Measurements from ENCODE around the gene TSNAXIP1. TPM values are rescaled to one million over a fixed set of nuclear protein-coding genes. Genes with fewer than 3 reads are reported as not detected.

Gene TSNAXIP1
- total RNA-seq, 1 experiment from 2014 or later: 1.2 TPM

GRCh38 chr16:67856927-67857546 lies 50.3 kb downstream of the TSNAXIP1 start:
- H3K9me2 ChIP-seq (ENCODE audit: insufficient read depth): no peaks in the 10 kb centered on the region
- peak overlapping the region; percentile 31; the same call in 1 of the 2 replicates for H3K4me2 ChIP-seq (ENCODE audit: low read length)
- CTCF ChIA-PET: no interaction called here
- H4K20me1 ChIP-seq (ENCODE audit: insufficient read depth): peaks cover 9% of the 10 kb centered on the region; the same call in 1 of the 2 replicates
- peaks cover 0 to 17% of the 10 kb centered on the region in 2 experiments; a peak in 1 of 4 replicates for H3K36me3 ChIP-seq (ENCODE audit: control insufficient read depth in 1 of 2, insufficient read depth in 2 of 2, low read length in 2 of 2)
- TF ChIP-seq POLR2A (IDR thresholded peaks at IDR 0.05; ENCODE audit: borderline replicate concordance, extremely low read depth, insufficient read depth, insufficient read length) (no peak), EGR1 (IDR thresholded peaks at IDR 0.05; ENCODE audit: low read depth) (no peak), ZFX (IDR thresholded peaks at IDR 0.05) (no peak), REST (IDR thresholded peaks at IDR 0.05; ENCODE audit: low read depth) (no peak), MAX (IDR thresholded peaks at IDR 0.05) (no peak), CTCF (IDR thresholded peaks at IDR 0.05 in 2 of 3, conservative IDR thresholded peaks at IDR 0.05 in 1 of 3; ENCODE audit: borderline replicate concordance in 1 of 3, insufficient read depth in 1 of 3, low read depth in 2 of 3, low read length in 2 of 3) (no peak), ELF1 (IDR thresholded peaks at IDR 0.05; ENCODE audit: borderline replicate concordance, low read depth) (no peak), SRF (IDR thresholded peaks at IDR 0.05; ENCODE audit: low read depth) (no peak), JUND (IDR thresholded peaks at IDR 0.05) (no peak), SIN3A (IDR thresholded peaks at IDR 0.05; ENCODE audit: low read depth) (no peak), ATF3 (IDR thresholded peaks at IDR 0.05) (no peak), POLR2AphosphoS5 (IDR thresholded peaks at IDR 0.05; ENCODE audit: low read depth, low read length) (no peak), ZNF274 (IDR thresholded peaks at IDR 0.05; ENCODE audit: low read depth, low read length) (no peak), SP1 (IDR thresholded peaks at IDR 0.05; ENCODE audit: low read depth) (no peak), CBX3 (IDR thresholded peaks at IDR 0.05; ENCODE audit: low read depth) (no peak), TCF7L2 (IDR thresholded peaks at IDR 0.05; ENCODE audit: borderline replicate concordance, extremely low read depth, insufficient read depth, insufficient read length) (no peak), CEBPB (IDR thresholded peaks at IDR 0.05; ENCODE audit: low read depth) (no peak), EZH2phosphoT487 (IDR thresholded peaks at IDR 0.05; ENCODE audit: borderline replicate concordance) (no peak)
- no peaks in the 10 kb centered on the region for H3K27me3 ChIP-seq (ENCODE audit: insufficient read depth, low read length)
- peaks cover 97% of the 10 kb centered on the region for H3K79me2 ChIP-seq (ENCODE audit: insufficient read depth, low read length)
- ATAC-seq: no peak; the same call in 1 of the 2 replicates
- peaks cover 13 to 47% of the 10 kb centered on the region in 2 experiments; a peak in 3 of 4 replicates for H3K4me1 ChIP-seq (ENCODE audit: control insufficient read depth in 1 of 2, insufficient read depth in 2 of 2, low read length in 2 of 2)
- H3K9ac ChIP-seq (ENCODE audit: low read length): no peak overlapping the region
- POLR2A ChIA-PET: no interaction called here
- no peak overlapping the region for H3K4me3 ChIP-seq (replicated peaks in 1 of 2; ENCODE audit: low read depth in 1 of 2, low read length in 2 of 2)
- intact Hi-C loops (cut with micrococcal nuclease): no loop called here
- no peak overlapping the region for H2AFZ ChIP-seq (ENCODE audit: low read depth, low read length, poor library complexity, severe bottlenecking)
- no TSS peak for BruUV-seq (replicated peaks)
- H3K9me3 ChIP-seq (ENCODE audit: control insufficient read depth in 1 of 2, insufficient read depth in 1 of 2, low read depth in 1 of 2, low read length in 2 of 2): no peaks in the 10 kb centered on the region
- no peak for DNase-seq (ENCODE audit: low read depth, low spot score)
- H3K27ac ChIP-seq (ENCODE audit: low read depth, low read length): peak overlapping the region; percentile 10; the same call in 1 of the 2 replicates
- RAD21 ChIA-PET (ENCODE audit: low non-redundant PET in 1 of 2, low total read pairs in 2 of 2, uncharacterized antibody in 2 of 2, unreplicated experiment in 2 of 2): no interaction called here
